Upper lobe of right lung (tissue), 1 donor: ENCODE results near the gene ERAL1. TPM values are rescaled to one million over a fixed set of nuclear protein-coding genes. Genes with fewer than 3 reads are reported as not detected.
"Not testable (repeated sequence)": the region's sequence is repeated elsewhere in the genome, so short reads cannot be mapped to it uniquely, and the experiment has no call there.

Experiments used
- ATAC-seq: fragments of 200-7000 bp; cut with Tn5 transposase; one replicate; pipeline ENCODE4 v1.9.1; 2020; ENCODE audit warnings: mild to moderate bottlenecking, moderate library complexity
- DNase-seq: peaks from one replicate; pipeline ENCODE4 v3.0.0-alpha.2; 2020
- H3K27ac ChIP-seq: fragments of 200-600 bp; one replicate; pipeline ENCODE4 v1.8.0; 2022
- H3K27me3 ChIP-seq: fragments of 200-600 bp; one replicate; pipeline ENCODE4 v1.8.0; 2022; ENCODE audit warnings: mild to moderate bottlenecking
- H3K36me3 ChIP-seq: fragments of 200-600 bp; one replicate; pipeline ENCODE4 v1.8.0; 2022
- H3K4me1 ChIP-seq: fragments of 200-600 bp; one replicate; pipeline ENCODE4 v1.8.0; 2022
- H3K4me3 ChIP-seq: fragments of 200-600 bp; one replicate; pipeline ENCODE4 v1.8.0; 2022; ENCODE audit warnings: mild to moderate bottlenecking
- H3K9me3 ChIP-seq: fragments of 200-600 bp; one replicate; pipeline ENCODE4 v1.8.0; 2022
- intact Hi-C: fragments of 100-400 bp; cut with DNase I; formaldehyde crosslinking; loops from one replicate; pipeline ENCODE4 v1.11.0; 2022
- total RNA-seq: library from RNA; stranded (reverse); fragmentation: NEBNext Ultra II Directional; extraction: Animal tissue kit (Norgen Biotek cat#: 25700); gene quantifications from one replicate; pipeline ENCODE4 v1.2.1, GENCODE V29; 2021
- TF ChIP-seq, protein P1 (sequence below): fragments of 200-600 bp; IDR thresholded peaks from one replicate; pipeline ENCODE4 v1.8.0; 2022; ENCODE audit warnings: antibody characterized with exemption
- donor health status: DM: no; HTN: yes; CAD: no; lungs with severe emphysema.

Gene ERAL1
- total RNA-seq, 1 donor from 2014 or later, result 24.4 TPM

DNA sequence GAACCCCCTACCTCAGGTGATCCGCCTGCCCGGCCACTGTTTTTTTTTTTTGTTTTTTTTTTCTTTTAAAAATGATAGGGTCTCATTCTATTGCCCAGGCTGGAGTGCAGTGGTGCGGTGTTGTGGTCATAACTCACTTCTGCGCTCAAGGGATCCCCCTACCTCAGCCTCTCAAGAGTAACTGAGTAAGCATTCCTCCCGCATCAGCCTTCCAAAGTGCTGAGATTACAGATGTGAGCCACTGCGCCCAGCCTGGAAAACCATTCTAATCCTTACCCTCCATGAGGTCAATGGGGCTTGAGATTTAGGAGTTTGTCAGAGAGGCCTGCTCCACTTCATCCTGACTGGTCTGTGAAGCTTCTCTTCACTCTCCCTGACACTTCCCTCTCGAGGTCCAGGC lies 12.5 kb downstream of the ERAL1 start:
- Histone ChIP-seq H3K4me3 (no peak overlapping the region), H3K27ac (no peak overlapping the region), H3K36me3 (no peaks in the 10 kb centered on the region), H3K4me1 (no peaks in the 10 kb centered on the region), H3K9me3 (no peaks in the 10 kb centered on the region), H3K27me3 (no peaks in the 10 kb centered on the region)
- DNase-seq (no peak), ATAC-seq (no peak)
- TF ChIP-seq, protein P1, sequence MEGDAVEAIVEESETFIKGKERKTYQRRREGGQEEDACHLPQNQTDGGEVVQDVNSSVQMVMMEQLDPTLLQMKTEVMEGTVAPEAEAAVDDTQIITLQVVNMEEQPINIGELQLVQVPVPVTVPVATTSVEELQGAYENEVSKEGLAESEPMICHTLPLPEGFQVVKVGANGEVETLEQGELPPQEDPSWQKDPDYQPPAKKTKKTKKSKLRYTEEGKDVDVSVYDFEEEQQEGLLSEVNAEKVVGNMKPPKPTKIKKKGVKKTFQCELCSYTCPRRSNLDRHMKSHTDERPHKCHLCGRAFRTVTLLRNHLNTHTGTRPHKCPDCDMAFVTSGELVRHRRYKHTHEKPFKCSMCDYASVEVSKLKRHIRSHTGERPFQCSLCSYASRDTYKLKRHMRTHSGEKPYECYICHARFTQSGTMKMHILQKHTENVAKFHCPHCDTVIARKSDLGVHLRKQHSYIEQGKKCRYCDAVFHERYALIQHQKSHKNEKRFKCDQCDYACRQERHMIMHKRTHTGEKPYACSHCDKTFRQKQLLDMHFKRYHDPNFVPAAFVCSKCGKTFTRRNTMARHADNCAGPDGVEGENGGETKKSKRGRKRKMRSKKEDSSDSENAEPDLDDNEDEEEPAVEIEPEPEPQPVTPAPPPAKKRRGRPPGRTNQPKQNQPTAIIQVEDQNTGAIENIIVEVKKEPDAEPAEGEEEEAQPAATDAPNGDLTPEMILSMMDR, result no peak
- intact Hi-C loops, result no loop called here

DNA sequence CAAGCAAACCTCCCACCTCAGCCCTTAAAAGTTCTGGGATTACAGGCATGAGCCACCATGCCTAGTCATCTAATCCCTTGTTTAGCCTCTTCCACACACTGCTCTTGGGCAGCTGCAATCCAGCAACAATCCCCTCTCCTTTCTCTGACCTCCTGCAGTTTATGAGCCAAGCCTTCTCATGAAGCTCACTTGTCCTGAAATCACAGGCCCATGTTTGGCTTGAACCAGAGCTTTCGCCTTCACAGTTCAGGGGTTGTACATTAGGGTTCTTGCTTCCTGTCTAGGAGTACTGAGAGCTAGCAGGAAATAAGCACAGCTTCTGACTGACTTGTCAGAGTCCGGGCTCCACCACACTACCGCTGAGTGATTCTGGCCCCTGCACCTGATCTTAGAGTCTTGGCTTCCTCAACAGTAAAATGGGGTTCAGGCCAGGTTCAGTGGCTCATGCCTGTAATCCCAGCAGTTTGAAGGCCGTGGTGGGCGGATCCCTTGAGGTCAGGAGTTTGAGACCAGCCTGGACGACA lies 16.3 kb downstream of the ERAL1 start:
- Histone ChIP-seq H3K36me3 (no peaks in the 10 kb centered on the region), H3K4me1 (no peaks in the 10 kb centered on the region), H3K9me3 (no peaks in the 10 kb centered on the region), H3K4me3 (no peak overlapping the region), H3K27me3 (no peaks in the 10 kb centered on the region), H3K27ac (no peak overlapping the region)
- TF ChIP-seq, protein P1, result no peak
- ATAC-seq (no peak), DNase-seq (no peak)
- intact Hi-C loops, result no loop called here

DNA sequence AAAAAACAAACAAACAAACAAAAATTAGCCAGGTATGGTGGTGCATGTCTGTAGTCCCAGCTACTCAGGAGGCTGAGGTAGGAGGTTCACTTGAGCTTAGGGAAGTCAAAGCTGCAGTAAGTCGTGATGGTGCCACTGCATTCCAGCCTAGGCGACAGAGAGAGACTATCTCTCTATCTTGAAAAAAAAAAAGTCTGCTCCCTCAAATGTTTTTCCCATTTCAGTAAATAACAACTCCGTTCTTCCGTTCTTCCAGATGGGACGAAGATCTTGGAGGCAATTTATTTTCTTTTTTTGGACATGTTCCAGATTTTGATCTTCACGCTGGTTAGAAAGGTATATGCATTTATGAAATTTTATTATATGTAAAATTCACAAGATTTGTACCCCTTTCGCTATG lies 19.0 kb downstream of the ERAL1 start:
- DNase-seq, result no peak
- Histone ChIP-seq H3K4me3 (no peak overlapping the region), H3K9me3 (no peaks in the 10 kb centered on the region), H3K36me3 (peaks cover 10% of the 10 kb centered on the region), H3K27ac (no peak overlapping the region), H3K27me3 (no peaks in the 10 kb centered on the region), H3K4me1 (no peaks in the 10 kb centered on the region)
- ATAC-seq, result no peak
- intact Hi-C loops, result no loop called here
- TF ChIP-seq, protein P1, result no peak

DNA sequence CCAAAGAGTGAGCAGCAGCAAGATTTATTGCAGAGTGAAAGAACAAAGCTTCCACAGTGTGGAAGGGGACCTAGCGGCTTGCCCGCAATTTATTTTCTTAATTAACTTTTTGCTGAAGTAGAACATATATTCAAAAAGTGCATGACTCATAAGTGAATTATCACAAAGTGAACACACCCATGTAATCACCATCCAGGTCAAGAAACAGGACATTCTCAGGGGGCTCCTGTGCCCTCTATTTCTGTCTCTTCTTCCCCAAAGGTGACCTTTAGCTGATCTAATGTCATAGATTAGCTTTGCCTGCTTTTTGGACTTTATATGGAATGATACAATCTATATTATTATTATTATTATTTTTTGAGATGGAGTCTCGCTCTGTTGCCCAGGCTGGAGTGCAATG lies 19.9 kb downstream of the ERAL1 start:
- DNase-seq, result no peak
- Histone ChIP-seq H3K36me3 (peaks cover 19% of the 10 kb centered on the region), H3K27ac (no peak overlapping the region), H3K4me3 (no peak overlapping the region), H3K9me3 (no peaks in the 10 kb centered on the region), H3K4me1 (no peaks in the 10 kb centered on the region), H3K27me3 (no peaks in the 10 kb centered on the region)
- no peak for ATAC-seq
- TF ChIP-seq, protein P1, result no peak
- intact Hi-C loops, result no loop called here

DNA sequence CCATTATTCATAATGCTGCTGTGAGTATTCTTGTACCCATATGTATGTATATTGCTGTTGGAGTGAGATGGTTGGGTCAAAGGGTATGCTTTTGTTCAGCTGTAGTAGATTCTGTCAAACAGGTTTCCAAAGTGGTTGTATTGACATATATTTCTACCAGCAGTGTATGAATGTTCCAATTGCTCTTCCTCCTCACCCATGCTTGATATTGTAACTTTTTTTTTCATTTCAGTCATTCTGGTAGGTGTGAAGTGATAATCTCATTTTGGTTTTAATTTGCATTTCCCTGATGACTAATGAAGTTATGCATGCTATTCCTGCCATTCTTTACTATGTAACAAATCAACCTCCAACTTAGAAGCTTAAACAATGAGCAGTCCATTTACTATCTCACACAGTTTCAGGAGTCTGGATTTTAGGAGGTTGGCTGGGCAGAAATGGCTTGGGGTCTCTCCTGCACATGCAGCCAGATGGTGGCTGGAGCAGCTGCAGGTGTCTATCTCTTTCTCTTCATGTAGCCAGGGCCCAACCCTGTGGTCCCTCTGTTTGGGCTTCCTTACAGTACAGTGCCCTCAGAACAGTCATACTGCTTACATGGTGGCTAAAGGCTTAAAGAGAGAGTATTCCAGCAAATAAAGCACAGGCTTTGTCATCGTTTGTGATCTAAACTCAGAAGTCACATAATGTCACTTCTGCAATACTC lies 21.2 kb downstream of the ERAL1 start:
- TF ChIP-seq, protein P1, result no peak
- Histone ChIP-seq H3K9me3 (no peaks in the 10 kb centered on the region), H3K36me3 (peaks cover 31% of the 10 kb centered on the region), H3K4me1 (no peaks in the 10 kb centered on the region), H3K4me3 (no peak overlapping the region), H3K27me3 (no peaks in the 10 kb centered on the region), H3K27ac (no peak overlapping the region)
- intact Hi-C loops, result no loop called here
- ATAC-seq (no peak), DNase-seq (no peak)

DNA sequence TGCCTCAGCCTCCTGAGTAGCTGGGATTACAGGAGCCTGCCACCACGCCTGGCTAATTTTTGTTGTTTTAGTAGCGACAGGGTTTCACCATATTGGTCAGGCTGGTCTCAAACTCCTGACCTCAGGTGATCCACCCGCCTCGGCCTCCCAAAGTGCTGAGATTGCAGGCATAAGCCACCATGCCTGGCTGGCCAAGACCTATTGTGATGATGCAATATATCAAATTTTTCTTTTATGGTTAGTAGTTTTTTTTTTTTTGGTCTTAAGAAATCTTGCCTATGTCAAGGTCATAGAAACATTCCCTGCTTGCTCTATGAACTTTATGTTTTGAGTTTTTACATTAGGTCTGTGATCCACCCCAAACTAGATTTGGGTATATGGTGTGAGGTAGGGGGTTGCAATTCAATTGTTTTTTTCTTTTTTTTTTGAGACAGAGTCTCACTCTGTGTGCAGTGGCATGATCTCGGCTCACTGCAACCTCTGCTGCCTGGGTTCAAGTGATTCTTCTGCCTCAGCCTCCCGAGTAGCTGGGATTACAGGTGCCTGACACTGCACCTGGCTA lies 22.4 kb downstream of the ERAL1 start:
- ATAC-seq, intact Hi-C loops, H3K27ac ChIP-seq, DNase-seq, H3K4me1 ChIP-seq, H3K4me3 ChIP-seq, H3K27me3 ChIP-seq, H3K9me3 ChIP-seq: not testable (repeated sequence)
- peaks cover 44% of the 10 kb centered on the region for H3K36me3 ChIP-seq
